GM12878 (cell line): ENCODE data around the gene PCDHA10. TPM values are rescaled to one million over a fixed set of nuclear protein-coding genes. Genes with fewer than 3 reads are reported as not detected.

Experiments used
- ATAC-seq: fragments of 200-7000 bp; cut with Tn5 transposase; 3 replicates; pipeline ENCODE4 v1.9.1; 2020; ENCODE audit warnings: mild to moderate bottlenecking, moderate library complexity
- Bru-seq: library from RNA; stranded (reverse); fragments of 400-500 nt; gene quantifications from one replicate; lab custom pipeline; 2021; lab: Mats Ljungman, UMichigan
- BruChase-seq, 2 experiments: library from RNA; stranded (reverse); fragments of 400-500 nt; gene quantifications; one replicate each; lab custom pipeline; 2021; lab: Mats Ljungman, UMichigan
- BruUV-seq: library from RNA; stranded (reverse); fragments of 400-500 nt; replicated peaks from 2 replicates; lab custom pipeline; 2021; lab: Mats Ljungman, UMichigan
- CTCF ChIA-PET: fragments of 300-600 bp; sonication (Branson Sonifier 250); formaldehyde crosslinking; extraction: SDS; loops from one replicate; lab custom pipeline; 2021; ENCODE audit warnings: inconsistent platforms; lab: Yijun Ruan, JAX
- POLR2A ChIA-PET: fragments of 350-600 bp; formaldehyde crosslinking; extraction: SDS; loops from one replicate; lab custom pipeline; 2021; ENCODE audit warnings: inconsistent platforms; lab: Charles Lee
- RAD21 ChIA-PET: fragments of 300-600 bp; sonication (Branson Sonifier 250); formaldehyde crosslinking; loops from one replicate; lab custom pipeline; 2023; ENCODE audit warnings: antibody characterized with exemption; ENCODE audit not compliant: unreplicated experiment; lab: Charles Lee
- SMC1A ChIA-PET: fragments of 300-600 bp; sonication (Branson Sonifier 250); formaldehyde crosslinking; loops from one replicate; lab custom pipeline; 2023; ENCODE audit not compliant: unreplicated experiment, uncharacterized antibody; lab: Charles Lee
- DNase-seq: peaks from one replicate; pipeline ENCODE4 v3.0.0-alpha.2; 2011; ENCODE audit warnings: low read depth, low spot score
- FAIRE-seq: peaks from 3 replicates; lab custom pipeline; 2011; peaks lifted over from hg19 to GRCh38; lab: Jason Lieb, UNC
- H2AFZ ChIP-seq: 2 replicates; pipeline ENCODE4 v1.6.0; 2011; ENCODE audit warnings: low read depth, low read length, control low read depth; ENCODE audit not compliant: control insufficient read depth
- H3K27ac ChIP-seq: 2 replicates; pipeline ENCODE4 v1.5.1; 2011; ENCODE audit warnings: control low read depth; ENCODE audit not compliant: control insufficient read depth, insufficient read depth
- H3K27me3 ChIP-seq, 2 experiments: replicated peaks in 1 of 2; 2 replicates each; pipeline versions ENCODE4 v1.6.0 to v1.6.1; 2011; ENCODE audit warnings: low read length in 1 of 2; ENCODE audit not compliant: control insufficient read depth in 2 of 2, insufficient read depth in 2 of 2
- H3K36me3 ChIP-seq, 2 experiments: 2 replicates each; pipeline ENCODE4 v1.5.1; 2011; ENCODE audit warnings: low read length in 1 of 2; ENCODE audit not compliant: control insufficient read depth in 2 of 2, insufficient read depth in 2 of 2
- H3K4me1 ChIP-seq: 2 replicates; pipeline ENCODE4 v1.6.1; 2011; ENCODE audit warnings: mild to moderate bottlenecking, low read length, moderate library complexity, mixed read lengths; ENCODE audit not compliant: control insufficient read depth, insufficient read depth
- H3K4me2 ChIP-seq: 2 replicates; pipeline ENCODE4 v1.6.0; 2011; ENCODE audit warnings: control low read depth; ENCODE audit not compliant: control insufficient read depth, insufficient read depth
- H3K4me3 ChIP-seq: fragments of 200-600 bp; sonication (generic); 2 replicates; pipeline ENCODE4 v1.5.1; 2016
- H3K79me2 ChIP-seq: 2 replicates; pipeline ENCODE4 v1.6.0; 2011; ENCODE audit warnings: low read length; ENCODE audit not compliant: control insufficient read depth, insufficient read depth
- H3K9ac ChIP-seq: 2 replicates; pipeline ENCODE4 v1.8.0; 2011; ENCODE audit warnings: low read length, control low read depth, mixed read lengths; ENCODE audit not compliant: control insufficient read depth, insufficient read depth
- H3K9me3 ChIP-seq: replicated peaks from 3 replicates; pipeline ENCODE4 v1.5.1; 2011; ENCODE audit warnings: mild to moderate bottlenecking, low read length; ENCODE audit not compliant: control insufficient read depth, insufficient read depth
- H4K20me1 ChIP-seq: 2 replicates; pipeline ENCODE4 v1.6.0; 2011; ENCODE audit not compliant: control insufficient read depth, insufficient read depth
- E2F4 ChIP-seq: IDR thresholded peaks from 2 replicates; pipeline ENCODE4 v1.6.1; 2012; ENCODE audit warnings: low read depth, low read length, improper control_type of control experiment
- FOXK2 ChIP-seq: fragments of 450-650 bp; IDR thresholded peaks from 2 replicates; pipeline ENCODE4 v1.6.1; 2017; ENCODE audit warnings: mild to moderate bottlenecking, moderate library complexity
- GATAD2B ChIP-seq: fragments of 450-650 bp; conservative IDR thresholded peaks from 2 replicates; pipeline ENCODE4 v1.6.1; 2017; ENCODE audit warnings: low read depth, mild to moderate bottlenecking, moderate library complexity
- HDGF ChIP-seq: fragments of 450-650 bp; IDR thresholded peaks from 2 replicates; pipeline ENCODE4 v1.6.1; 2016; ENCODE audit warnings: antibody characterized with exemption
- KAT2A ChIP-seq: conservative IDR thresholded peaks from 2 replicates; pipeline ENCODE4 v1.6.1; 2011; ENCODE audit warnings: low read depth, low read length; ENCODE audit not compliant: control insufficient read depth
- NFXL1 ChIP-seq: fragments of 450-650 bp; IDR thresholded peaks from 2 replicates; pipeline ENCODE4 v1.6.1; 2017; ENCODE audit warnings: antibody characterized with exemption, mild to moderate bottlenecking, borderline replicate concordance
- NKRF ChIP-seq: fragments of 450-650 bp; conservative IDR thresholded peaks from 2 replicates; pipeline ENCODE4 v1.6.1; 2017; ENCODE audit warnings: mild to moderate bottlenecking, moderate library complexity
- NR2C1 ChIP-seq: fragments of 450-650 bp; IDR thresholded peaks from 2 replicates; pipeline ENCODE4 v1.6.1; 2017; ENCODE audit warnings: antibody characterized with exemption, mild to moderate bottlenecking, moderate library complexity
- RAD21 ChIP-seq: IDR thresholded peaks from 2 replicates; pipeline ENCODE4 v1.6.1; 2011; ENCODE audit warnings: mild to moderate bottlenecking, low read depth, low read length, moderate library complexity; ENCODE audit not compliant: insufficient read depth
- RELB ChIP-seq: fragments of 450-650 bp; IDR thresholded peaks from 2 replicates; pipeline ENCODE4 v1.6.1; 2017; ENCODE audit warnings: low read depth, mild to moderate bottlenecking, moderate library complexity
- RUNX3 ChIP-seq: IDR thresholded peaks from 2 replicates; pipeline ENCODE4 v1.6.1; 2012; ENCODE audit warnings: low read length, inconsistent platforms
- SRF ChIP-seq, 2 experiments: IDR thresholded peaks; 2 replicates each; pipeline ENCODE4 v1.6.1; 2011; ENCODE audit warnings: low read depth in 2 of 2, low read length in 2 of 2, mild to moderate bottlenecking in 1 of 2, moderate library complexity in 1 of 2
- SUPT20H ChIP-seq: IDR thresholded peaks from 2 replicates; pipeline ENCODE4 v1.6.1; 2011; ENCODE audit warnings: low read depth, mild to moderate bottlenecking, low read length, moderate library complexity, borderline replicate concordance; ENCODE audit not compliant: control insufficient read depth
- TCF12 ChIP-seq: IDR thresholded peaks from 2 replicates; pipeline ENCODE4 v1.6.1; 2011; ENCODE audit warnings: low read depth, mild to moderate bottlenecking, low read length
- ZNF384 ChIP-seq: IDR thresholded peaks from 2 replicates; pipeline ENCODE4 v1.6.1; 2012; ENCODE audit warnings: low read depth, mild to moderate bottlenecking, low read length, improper control_type of control experiment, borderline replicate concordance
- ZSCAN29 ChIP-seq: fragments of 450-650 bp; IDR thresholded peaks from 2 replicates; pipeline ENCODE4 v1.6.1; 2017; ENCODE audit warnings: mild to moderate bottlenecking, moderate library complexity
- WGBS: methylation state at CpG from one replicate; pipeline ENCODE4 v1.1.6; 2016; ENCODE audit warnings: low lambda C conversion rate; ENCODE audit not compliant: insufficient replicate concordance, insufficient coverage; ENCODE audit errors: missing lambda C conversion rate; 5-methylcytosine and 5-hydroxymethylcytosine counted together
- in situ Hi-C: fragments of 300-500 bp; cut with MboI; formaldehyde crosslinking; loops from 9 replicates; pipeline ENCODE4 v1.14.3; 2018; ENCODE audit warnings: mixed read lengths
- intact Hi-C: fragments of 100-400 bp; cut with micrococcal nuclease; formaldehyde crosslinking; loops from one replicate; pipeline ENCODE4 v1.14.2; 2022; ENCODE audit not compliant: unreplicated experiment
- long read RNA-seq, 2 experiments: library from polyadenylated mRNA; unstranded; transcript quantifications; one replicate each; pipeline ENCODE4 v2.0.0, GENCODE V29; 2019 to 2020
- polyA minus RNA-seq, 3 experiments: library from RNA; depleted of rRNA, polyadenylated mRNA; stranded (reverse); fragments of >200 nt; gene quantifications; 2 replicates each; pipeline ENCODE4 v1.2.3, GENCODE V29; 2011
- polyA plus RNA-seq, 11 experiments: library from polyadenylated mRNA; depleted of rRNA in 4 of 11; unstranded in 6 of 11; stranded (reverse) in 5 of 11; fragments of >200 nt; fragmentation: Nextera tagmentation in 4 of 11; fragmentation: Illumina TruSeq in 1 of 11; extraction: Ambion mirVana in 4 of 11; extraction: Trizol in 1 of 11; gene quantifications; 1 replicate in 1 of 11; 2 replicates in 10 of 11; pipeline versions ENCODE4 v1.2.1 to v1.2.3, GENCODE V29; 2011 to 2016; ENCODE audit warnings: inconsistent platforms in 2 of 11, missing spikeins in 2 of 11, low read depth in 1 of 11
- total RNA-seq, 4 experiments: library from RNA; depleted of rRNA in 3 of 4; stranded (reverse); fragments of >200 nt in 3 of 4; fragmentation: Illumina TruSeq in 1 of 4; extraction: Trizol in 1 of 4; gene quantifications; 2 replicates each; pipeline versions ENCODE4 v1.2.1 to v1.2.3, GENCODE V29; 2013 to 2021

Gene PCDHA10
- 0.04 TPM in 1 of 2 replicates, not detected in the other for total RNA-seq (2013; cell fraction: nucleolus; rRNA removed)
- total RNA-seq (2014; rRNA removed) (0.05 and 0.06 TPM in 2 replicates), total RNA-seq (2014; rRNA removed; fragmentation: Illumina TruSeq; extraction: Trizol) (under 0.01 TPM in 1 of 2 replicates, not detected in the other), total RNA-seq (2021) (0.03 TPM in 1 of 2 replicates, not detected in the other), polyA plus RNA-seq (2011; rRNA removed) (not detected in 2 replicates), polyA plus RNA-seq (2014; fragmentation: Illumina TruSeq; extraction: Trizol) (0.01 and 0.03 TPM in 2 replicates), polyA plus RNA-seq (2014; fragmentation: Nextera tagmentation; extraction: Ambion mirVana) (not detected), polyA plus RNA-seq (2014; rRNA removed) (0.01 and 0.03 TPM in 2 replicates), polyA plus RNA-seq (2016; fragmentation: Nextera tagmentation; extraction: Ambion mirVana) (under 1 TPM in 1 of 2 experiments, not detected in 1; 0.04 TPM), polyA minus RNA-seq (2011; rRNA and poly(A)+ RNA removed) (not detected in 2 replicates), Bru-seq, nascent RNA (not detected), BruChase-seq, experiment 1, labeled RNA remaining after a 6-hour chase (not detected), BruChase-seq, experiment 2, labeled RNA remaining after a 2-hour chase (percentile 25 among the genes with signal in this experiment)
- 0.05 TPM for polyA plus RNA-seq (2011; ENCODE audit: low read depth)
- polyA plus RNA-seq (2011; cell fraction: cytosol; rRNA removed) = not detected in 2 replicates
- not detected in 2 replicates for polyA plus RNA-seq (2011; cell fraction: nucleus; rRNA removed)
- 0.08 and 0.17 TPM in 2 replicates for polyA plus RNA-seq (2012)
- not detected in 2 replicates for polyA minus RNA-seq (2011; cell fraction: cytosol; rRNA and poly(A)+ RNA removed)
- polyA minus RNA-seq (2011; cell fraction: nucleus; rRNA and poly(A)+ RNA removed) = not detected in 2 replicates
- long read RNA-seq, experiment 1 = 0 reads
- long read RNA-seq, experiment 2 = 0 reads

- no peaks in the 10 kb centered on the region for H3K27me3 ChIP-seq
- H3K9ac ChIP-seq = no peak within 1 kb of the TSS
- ATAC-seq (no peak), DNase-seq (no peak), FAIRE-seq (no peak)
- H3K4me2 ChIP-seq = no peak within 1 kb of the TSS
- CTCF ChIA-PET = no interaction called here
- no peak within 1 kb of the TSS for H3K4me3 ChIP-seq
- H3K27ac ChIP-seq = no peak within 1 kb of the TSS
- intact Hi-C loops = no loop called here
- in situ Hi-C loops = no loop called here
- no peak within 1 kb of the TSS for H2AFZ ChIP-seq
- H4K20me1 ChIP-seq = no peaks in the 10 kb centered on the region
- POLR2A ChIA-PET = no interaction called here
- RAD21 ChIA-PET = no interaction called here
- WGBS = 64% methylated on average over 43 of the region's 44 CpGs
- H3K4me1 ChIP-seq = no peaks in the 10 kb centered on the region
- H3K79me2 ChIP-seq = no peaks in the 10 kb centered on the region
- no peaks in the 10 kb centered on the region for H3K36me3 ChIP-seq
- no peaks in the 10 kb centered on the region; the same call in 2 of the 3 replicates for H3K9me3 ChIP-seq
- SMC1A ChIA-PET = no interaction called here
- TF ChIP-seq FOXK2 (no peak), ZSCAN29 (no peak), ZNF384 (no peak), KAT2A (no peak), NR2C1 (no peak), E2F4 (no peak), GATAD2B (no peak), NFXL1 (no peak), HDGF (no peak), RUNX3 (no peak), RELB (no peak), SUPT20H (no peak), NKRF (no peak), SRF (IDR thresholded peaks at IDR 0.05; ENCODE audit: low read depth in 2 of 2, low read length in 2 of 2) (no peak), RAD21 (no peak), TCF12 (no peak)
- no TSS peak for BruUV-seq
Observed at GRCh38 chr5:140855772-140856674, at the start of gene PCDHA10. PCDHA10 (plus strand) TSS chr5:140855897; CDS start chr5:140856049, 152 bp downstream.
